Endothelial cell of umbilical vein (primary cell): ENCODE data around the gene CDC42EP4.

Experiments
- CTCF ChIP-seq, 2 donors: IDR thresholded peaks; 1 replicate in 1 of 2; 2 replicates in 1 of 2; pipeline ENCODE4 v1.5.1; 2011; ENCODE audit warnings: low read length in 2 of 2, mild to moderate bottlenecking in 2 of 2, moderate library complexity in 2 of 2, control low read depth in 1 of 2, inconsistent platforms in 1 of 2, low read depth in 1 of 2; ENCODE audit not compliant: insufficient read depth in 1 of 2; ENCODE audit errors: extremely low read depth in 1 of 2
- EZH2 ChIP-seq: IDR thresholded peaks from 2 replicates; pipeline ENCODE4 v1.6.1; 2012; ENCODE audit warnings: borderline replicate concordance, low read depth, mild to moderate bottlenecking, moderate library complexity, low read length, inconsistent platforms; ENCODE audit not compliant: severe bottlenecking
- FOS ChIP-seq: IDR thresholded peaks from 2 replicates; pipeline ENCODE4 v1.6.1; 2011; ENCODE audit warnings: mild to moderate bottlenecking, low read length, moderate library complexity, borderline replicate concordance; ENCODE audit not compliant: insufficient read depth
- JUN ChIP-seq: IDR thresholded peaks from 2 replicates; pipeline ENCODE4 v1.6.1; 2011; ENCODE audit warnings: borderline replicate concordance, low read depth; ENCODE audit not compliant: insufficient read length, insufficient read depth
- MAX ChIP-seq: IDR thresholded peaks from 2 replicates; pipeline ENCODE4 v1.6.1; 2011; ENCODE audit not compliant: insufficient read depth, insufficient read length
- MYC ChIP-seq: IDR thresholded peaks from one replicate; pipeline ENCODE4 v1.6.1; 2011; ENCODE audit warnings: mild to moderate bottlenecking, low read depth, low read length
- POLR2A ChIP-seq: IDR thresholded peaks from 2 replicates; pipeline ENCODE4 v1.6.1; 2012; ENCODE audit warnings: low read depth, mild to moderate bottlenecking, control low read depth, low read length
- POLR2AphosphoS5 ChIP-seq: IDR thresholded peaks from 2 replicates; pipeline ENCODE4 v1.6.1; 2012; ENCODE audit warnings: low read depth, mild to moderate bottlenecking, control low read depth, low read length, moderate library complexity; ENCODE audit not compliant: insufficient read depth

DNA sequence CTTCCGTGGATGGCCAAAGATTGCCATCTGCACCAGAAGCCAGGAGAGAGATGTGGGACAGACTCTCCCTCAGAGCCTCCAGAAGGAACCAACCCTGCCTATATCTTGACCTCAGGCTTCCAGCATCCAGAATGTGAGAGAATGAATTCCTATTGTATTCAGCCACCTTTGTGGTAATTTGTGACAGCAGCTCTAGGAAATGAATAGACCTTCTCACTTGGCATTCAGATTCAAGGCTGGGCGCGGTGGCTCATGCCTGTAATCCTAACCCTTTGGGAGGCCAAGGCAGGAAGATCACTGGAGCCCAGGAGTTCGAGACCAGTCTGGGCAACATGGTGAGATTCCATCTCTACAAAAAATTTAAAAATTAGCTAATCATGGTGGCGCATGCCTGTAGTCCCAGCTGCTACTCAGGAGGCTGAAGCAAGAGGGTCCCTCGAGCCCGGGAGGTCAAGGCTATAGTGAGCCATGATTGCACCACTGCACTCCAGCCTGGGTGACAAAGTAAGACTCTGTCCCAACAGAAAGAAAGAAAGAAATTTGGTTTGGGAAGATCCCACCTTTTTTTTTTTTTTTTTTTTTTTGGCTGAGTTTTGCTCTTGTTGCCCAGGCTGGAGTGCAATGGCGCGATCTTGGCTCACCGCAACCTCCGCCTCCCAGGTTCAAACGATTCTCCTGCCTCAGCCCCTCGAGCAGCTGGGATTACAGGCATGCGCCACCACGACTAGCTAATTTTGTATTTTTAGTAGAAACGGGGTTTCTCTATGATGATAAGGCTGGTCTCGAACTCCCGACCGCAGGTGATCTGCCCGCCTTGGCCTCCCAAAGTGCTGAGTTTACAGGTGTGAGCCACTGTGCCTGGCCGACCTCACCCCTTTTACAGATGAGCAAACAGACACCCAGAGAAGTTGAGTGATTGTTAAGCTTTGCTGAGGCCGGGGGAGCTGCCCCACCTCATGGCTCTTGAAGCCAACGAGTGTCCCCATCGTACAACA is 45.9 kb downstream of the CDC42EP4 start:
- TF ChIP-seq MAX (no peak), POLR2AphosphoS5 (no peak), CTCF (IDR thresholded peaks at IDR 0.05; ENCODE audit: extremely low read depth in 1 of 2, insufficient read depth in 1 of 2, low read depth in 1 of 2, low read length in 2 of 2) (no peak), POLR2A (no peak), EZH2 (no peak), JUN (no peak), FOS (no peak), MYC (no peak)
